ENCODE measurements around the gene SLC7A6.

The SLC7A6 gene

DNA sequence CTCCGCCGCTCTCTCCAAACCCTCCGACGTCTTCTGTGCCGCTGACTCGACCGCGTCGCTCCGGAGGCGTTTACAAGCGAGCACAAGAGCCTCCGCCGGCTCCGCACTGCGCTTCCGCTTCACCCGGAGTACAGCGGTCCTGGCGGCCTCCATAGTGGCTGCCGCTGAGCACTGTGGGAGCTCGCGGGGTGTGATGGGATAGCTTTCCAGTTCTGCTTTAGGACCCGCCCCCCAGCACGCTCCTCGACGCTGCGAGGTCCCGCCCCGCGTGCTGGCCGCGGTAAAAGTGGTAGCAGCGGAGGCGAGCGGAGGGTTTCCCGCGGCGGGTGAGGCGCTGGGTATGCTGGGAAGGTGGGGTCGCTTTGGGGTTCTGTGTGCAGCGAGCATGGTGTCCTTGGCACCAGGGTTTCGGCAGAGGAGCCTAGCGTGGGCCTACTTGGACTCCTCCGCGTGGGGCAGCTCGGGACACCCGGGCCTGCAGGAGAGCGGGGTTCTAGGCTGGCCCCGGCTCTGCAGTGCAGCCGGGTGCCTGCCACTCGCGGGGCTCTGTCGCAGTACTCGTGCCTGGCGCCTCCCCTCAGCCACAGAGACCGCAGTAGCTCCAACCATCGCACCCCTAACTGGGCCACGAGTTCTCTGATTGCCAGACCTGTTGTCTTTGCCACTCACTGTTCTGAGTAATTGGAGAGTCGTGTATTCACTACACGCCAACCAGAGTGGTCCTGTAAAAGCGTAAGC, 46.6 kb downstream of the SLC7A6 start, which contains the start of the genes PRMT7 and SLC7A6OS:
Gene PRMT7, plus strand, starts transcription at position 246 of the 738 bp plus-strand sequence. CDS start 4,961 bp downstream, outside the sequence.
Gene SLC7A6OS, minus strand, starts transcription at position 173 of the 738 bp plus-strand sequence. Its CDS starts 20 bp downstream, at position 153.
- DNase-seq: peak; percentile 94

DNA sequence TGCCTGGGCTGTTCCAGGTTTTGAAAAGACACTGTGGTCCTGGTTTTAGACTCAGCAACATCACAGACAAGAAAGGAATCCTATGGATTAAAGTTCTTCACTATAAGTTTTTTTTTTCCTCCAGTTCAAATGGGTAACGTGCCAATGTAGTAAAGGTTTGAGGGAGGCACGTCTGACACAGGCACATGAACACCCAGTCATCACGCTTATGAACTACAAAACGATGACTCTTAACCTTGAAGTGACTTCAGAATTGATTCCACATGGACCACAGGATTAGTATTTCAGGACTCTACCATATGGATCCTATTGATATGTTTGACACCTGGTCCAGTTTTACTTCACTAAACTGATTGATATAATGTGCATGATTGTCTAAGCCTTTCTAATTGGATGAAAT, 48.8 kb downstream of the SLC7A6 start:
- DNase-seq: no peak

DNA sequence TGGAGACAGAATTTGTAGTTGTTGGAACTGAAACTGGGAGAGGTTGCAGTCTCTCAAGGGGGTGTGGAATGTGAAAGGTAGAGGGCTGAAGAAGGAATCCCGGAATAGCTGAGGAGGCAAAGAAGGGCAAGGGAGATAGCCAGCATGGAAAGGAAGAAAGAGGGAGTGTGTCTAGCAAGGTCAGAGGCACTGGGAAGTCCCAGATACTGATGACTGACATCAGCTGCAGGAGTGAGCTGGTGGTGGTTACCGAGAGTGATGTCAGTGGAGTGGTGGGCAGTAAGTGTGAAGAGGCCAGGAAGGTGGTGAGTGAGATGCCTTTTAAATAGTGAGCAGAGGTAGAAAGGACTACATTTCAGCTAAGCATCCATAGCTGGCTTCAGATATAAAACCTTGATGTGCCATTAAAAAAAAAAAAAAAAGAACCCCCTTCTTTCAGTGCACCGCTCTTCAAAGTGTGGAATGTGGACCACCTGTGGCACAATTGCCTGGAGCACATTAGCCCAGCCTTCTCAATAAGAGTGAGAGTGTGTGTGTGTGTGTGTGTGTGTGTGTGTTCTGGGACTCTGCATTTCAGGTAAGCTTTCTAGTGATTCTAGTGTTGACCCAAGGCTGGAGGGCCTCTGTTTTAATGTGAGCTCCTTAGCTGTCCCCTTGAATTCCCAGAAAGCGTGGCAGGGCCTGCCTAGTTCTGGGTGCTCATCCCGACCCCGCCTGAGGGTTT, 55.0 kb downstream of the SLC7A6 start:
- DNase-seq: peak; percentile 53

- no peak for DNase-seq
Observed at GRCh38 chr16:68324336-68324735, 60.0 kb downstream of the SLC7A6 start.

DNA sequence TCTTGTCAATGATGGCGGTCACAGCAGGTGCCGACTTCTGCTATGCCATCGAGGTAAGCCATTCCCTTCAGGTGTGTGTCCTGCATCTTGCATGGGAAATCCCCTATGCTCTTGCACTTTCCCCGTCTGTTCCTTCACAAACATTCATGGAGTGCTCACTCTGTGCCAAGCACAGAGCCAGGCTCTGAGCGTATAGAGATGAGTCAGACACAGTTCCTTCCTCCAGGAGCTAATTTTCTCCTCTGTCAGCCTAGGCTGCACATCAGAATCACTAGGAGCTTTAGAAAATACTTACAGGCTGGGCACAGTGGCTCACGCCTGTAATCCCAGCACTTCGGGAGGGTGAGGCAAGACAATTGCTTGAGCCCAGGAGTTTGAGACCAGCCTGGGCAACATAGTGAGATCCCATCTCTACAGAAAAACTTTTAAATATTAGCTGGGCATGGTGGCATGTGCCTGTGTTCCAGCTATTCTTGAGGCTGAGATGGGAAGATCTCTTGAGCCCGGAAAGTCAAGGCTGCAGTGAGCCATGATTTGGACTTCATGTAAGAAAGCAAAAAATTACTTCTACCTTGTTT, 60.5 kb downstream of the SLC7A6 start:
- no peak for DNase-seq

DNA sequence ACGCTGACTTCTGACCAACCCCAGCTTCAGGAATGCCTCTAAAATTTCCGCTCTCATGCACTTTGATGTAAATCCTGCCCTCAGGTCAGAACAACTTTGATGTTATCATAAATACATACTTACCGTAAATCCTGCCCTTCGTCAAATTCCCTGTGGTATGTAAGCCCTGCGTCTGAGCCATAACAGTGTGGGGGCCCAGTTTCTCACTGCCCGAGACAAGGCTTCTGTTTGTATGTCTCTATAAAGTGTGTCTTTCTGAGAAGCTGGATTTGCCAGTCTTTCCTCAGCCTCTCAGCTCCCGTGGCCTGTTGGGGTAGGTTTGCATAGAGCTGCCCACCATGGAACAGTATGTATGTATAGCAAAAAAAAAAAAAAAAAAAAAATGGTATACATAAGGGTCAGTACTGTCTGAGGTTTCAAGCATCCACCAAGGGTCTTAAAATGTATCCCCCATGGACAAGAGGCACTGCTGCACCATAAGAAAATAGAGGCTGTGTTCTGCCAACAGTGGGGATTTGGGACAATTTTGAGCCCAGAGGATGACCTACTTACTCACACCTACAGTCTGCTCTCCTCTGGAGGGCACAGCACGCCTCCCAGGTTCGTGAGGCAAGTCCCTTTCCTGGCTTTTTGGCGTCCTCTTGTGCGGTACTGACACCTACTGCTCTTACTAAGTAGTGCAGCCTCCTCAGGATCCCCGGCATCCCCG, 64.0 kb downstream of the SLC7A6 start:
- peak; percentile 79 for DNase-seq

GRCh38 chr16:68328860-68329390, 64.6 kb downstream of the SLC7A6 start:
- DNase-seq: no peak

- DNase-seq: no peak
Observed at GRCh38 chr16:68331879-68332410, 67.6 kb downstream of the SLC7A6 start.

DNA sequence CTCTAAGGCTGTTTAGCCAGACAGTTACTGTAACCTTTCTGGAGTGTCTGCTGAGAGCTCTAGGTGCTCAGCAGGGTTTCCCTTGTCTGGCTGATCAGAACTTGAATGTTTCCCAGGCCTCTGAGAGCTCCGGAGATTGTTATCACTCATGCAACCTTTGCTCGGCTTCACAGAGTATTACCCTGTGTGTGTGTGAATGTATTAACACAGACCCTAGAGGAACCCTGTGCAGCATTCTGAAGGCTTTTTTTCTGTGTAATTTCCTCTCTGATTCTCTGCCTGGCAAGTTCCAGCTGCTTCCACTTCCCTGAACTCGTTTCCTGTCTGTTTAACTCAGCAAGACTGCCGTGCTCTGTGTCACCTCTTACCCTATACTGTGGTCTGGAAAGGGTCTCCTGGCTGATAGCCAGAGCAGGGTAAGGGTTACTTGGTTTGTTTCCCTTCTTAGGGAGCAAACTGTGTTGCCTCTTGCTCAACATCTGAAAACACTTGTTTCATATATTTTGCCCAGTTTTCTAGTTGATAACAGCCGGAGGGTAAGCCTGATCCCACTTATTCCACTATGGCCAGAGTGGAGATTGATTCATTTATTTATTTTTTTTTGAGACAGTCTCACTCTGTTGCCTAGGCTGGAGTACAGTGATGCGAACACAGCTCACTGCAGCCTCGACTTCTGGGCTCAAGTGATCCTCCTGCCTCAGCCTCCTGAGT, 68.2 kb downstream of the SLC7A6 start:
- DNase-seq: no peak

DNA sequence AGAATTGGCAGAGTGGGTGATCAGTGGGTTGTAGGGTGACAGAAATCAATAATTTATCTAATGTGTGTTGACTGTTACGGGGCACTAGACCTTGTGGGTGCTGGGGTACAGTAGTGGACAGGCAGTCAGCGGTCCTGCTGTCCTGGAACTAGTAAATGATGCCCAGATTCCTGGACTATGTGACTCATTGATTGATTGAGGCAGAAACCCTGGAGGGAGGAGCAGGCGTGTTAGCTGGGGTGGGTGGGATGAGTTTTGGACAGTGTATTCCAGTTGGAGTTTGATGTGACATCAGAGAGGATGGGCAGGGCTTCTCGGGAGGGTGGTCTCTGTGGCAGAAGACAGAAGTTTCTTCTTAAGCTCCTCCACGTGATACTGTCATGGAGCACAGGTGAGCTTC, 70.8 kb downstream of the SLC7A6 start:
- no peak for DNase-seq

DNA sequence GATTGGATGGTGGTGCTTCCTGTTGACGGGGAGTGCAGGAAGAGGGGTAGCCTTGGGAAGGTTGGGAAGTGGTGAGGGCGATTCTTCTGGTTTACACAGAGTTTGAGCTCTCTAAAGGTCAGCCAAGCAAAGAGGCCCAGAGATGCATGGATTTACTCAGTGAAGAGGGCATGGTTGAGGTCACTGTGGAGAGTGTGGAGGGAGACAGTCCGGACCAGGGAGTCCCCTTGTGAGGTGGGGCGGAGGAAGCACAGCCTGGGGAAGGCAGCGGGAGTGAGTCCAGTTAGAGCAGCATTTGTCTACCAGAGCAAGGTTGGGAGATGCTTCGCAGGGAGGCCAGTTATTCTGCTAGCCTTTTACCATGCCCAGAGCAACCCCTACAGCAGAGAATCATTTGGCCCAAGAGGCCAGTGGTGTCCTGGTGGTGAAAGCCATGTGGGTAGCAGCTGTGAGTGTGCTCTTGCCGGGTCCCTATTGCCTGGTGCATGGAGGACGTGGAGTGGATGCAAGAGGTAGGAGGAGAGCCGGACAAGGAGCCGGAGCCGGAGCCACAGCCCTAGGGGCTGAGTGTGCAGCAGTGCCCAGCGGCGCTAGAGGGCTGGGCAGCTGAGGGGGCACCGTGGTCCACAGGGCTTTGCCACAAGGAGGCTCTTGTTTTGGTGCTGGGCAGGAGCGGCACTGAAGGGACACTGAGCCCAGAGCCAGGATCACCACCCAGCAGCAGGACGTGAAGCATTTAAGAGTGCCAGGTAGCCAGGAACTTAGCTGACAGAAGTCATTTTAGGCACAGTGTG, 74.2 kb downstream of the SLC7A6 start:
- DNase-seq: no peak

GRCh38 chr16:68339214-68339613, 74.9 kb downstream of the SLC7A6 start:
- no peak for DNase-seq

- no peak for DNase-seq
Observed at GRCh38 chr16:68342620-68343019, 78.3 kb downstream of the SLC7A6 start.

- DNase-seq: no peak
Observed at GRCh38 chr16:68343137-68343536, 78.8 kb downstream of the SLC7A6 start.

- no peak for DNase-seq
Observed at GRCh38 chr16:68344252-68344651, 79.9 kb downstream of the SLC7A6 start.

- DNase-seq: no peak
Observed at GRCh38 chr16:68345351-68345810, 81.1 kb downstream of the SLC7A6 start.

DNA sequence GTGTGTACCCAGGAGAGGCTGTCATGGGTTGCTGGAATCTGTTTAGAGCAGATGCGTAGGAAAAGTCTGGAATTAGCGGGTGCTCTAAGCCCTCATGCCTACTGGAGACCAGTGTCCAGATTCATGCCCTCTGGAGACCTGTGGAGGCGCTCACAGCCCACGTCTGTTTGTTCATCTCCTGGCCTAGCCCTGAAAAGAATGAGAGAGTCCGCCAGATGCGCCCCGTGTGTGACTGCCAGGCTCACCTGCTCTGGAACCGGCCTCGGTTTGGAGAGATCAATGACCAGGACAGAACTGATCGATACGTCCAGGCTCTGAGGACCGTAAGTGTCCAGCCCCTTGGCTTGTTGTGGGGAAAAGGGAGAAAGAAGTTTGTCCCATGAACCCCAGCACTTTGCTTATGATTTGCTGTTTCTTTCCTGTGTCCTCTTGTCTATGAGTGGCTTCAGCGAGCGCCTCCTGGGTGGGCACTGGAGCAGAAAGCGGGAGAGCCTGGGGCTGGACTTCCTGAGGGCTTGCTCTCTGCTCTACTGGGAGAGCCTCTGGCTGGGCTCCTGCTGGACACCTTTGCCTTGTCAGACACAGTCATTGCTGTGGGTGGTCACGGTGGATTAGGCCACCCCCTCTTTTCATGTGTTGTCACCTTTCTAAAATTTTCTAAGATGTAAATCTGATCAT, 81.8 kb downstream of the SLC7A6 start:
- DNase-seq: no peak

- no peak for DNase-seq
Observed at GRCh38 chr16:68346892-68347480, 82.7 kb downstream of the SLC7A6 start.

DNA sequence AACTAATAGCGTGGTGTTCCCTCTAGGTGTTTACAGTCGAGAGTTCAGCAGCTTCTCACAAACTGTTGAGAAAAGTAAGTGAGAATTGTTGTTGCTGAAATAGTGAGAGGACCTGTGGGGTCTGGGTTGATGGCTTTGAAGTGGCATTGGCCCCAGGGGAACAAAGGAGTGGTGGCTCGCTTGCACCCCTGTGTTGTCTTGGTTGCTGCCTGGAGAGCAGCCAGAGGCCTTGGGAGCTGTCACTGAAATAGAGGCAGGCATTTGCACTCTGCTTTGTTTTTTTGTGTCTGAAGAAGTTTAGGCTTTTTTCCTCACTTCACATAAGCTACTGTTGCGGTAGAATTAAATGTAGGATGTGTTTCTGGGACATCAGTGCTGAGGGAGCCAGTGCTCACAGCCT, 83.3 kb downstream of the SLC7A6 start:
- no peak for DNase-seq
